HG03439 (cell line): Measurements from ENCODE around the gene AFTPH.

ENCODE experiments used
- ATAC-seq: cut with Tn5 transposase; IDR thresholded peaks from one replicate; pipeline ENCODE4 v1.9.1; 2021; ENCODE audit warnings: mild to moderate bottlenecking, moderate library complexity; ENCODE audit not compliant: unreplicated experiment

Gene AFTPH

DNA sequence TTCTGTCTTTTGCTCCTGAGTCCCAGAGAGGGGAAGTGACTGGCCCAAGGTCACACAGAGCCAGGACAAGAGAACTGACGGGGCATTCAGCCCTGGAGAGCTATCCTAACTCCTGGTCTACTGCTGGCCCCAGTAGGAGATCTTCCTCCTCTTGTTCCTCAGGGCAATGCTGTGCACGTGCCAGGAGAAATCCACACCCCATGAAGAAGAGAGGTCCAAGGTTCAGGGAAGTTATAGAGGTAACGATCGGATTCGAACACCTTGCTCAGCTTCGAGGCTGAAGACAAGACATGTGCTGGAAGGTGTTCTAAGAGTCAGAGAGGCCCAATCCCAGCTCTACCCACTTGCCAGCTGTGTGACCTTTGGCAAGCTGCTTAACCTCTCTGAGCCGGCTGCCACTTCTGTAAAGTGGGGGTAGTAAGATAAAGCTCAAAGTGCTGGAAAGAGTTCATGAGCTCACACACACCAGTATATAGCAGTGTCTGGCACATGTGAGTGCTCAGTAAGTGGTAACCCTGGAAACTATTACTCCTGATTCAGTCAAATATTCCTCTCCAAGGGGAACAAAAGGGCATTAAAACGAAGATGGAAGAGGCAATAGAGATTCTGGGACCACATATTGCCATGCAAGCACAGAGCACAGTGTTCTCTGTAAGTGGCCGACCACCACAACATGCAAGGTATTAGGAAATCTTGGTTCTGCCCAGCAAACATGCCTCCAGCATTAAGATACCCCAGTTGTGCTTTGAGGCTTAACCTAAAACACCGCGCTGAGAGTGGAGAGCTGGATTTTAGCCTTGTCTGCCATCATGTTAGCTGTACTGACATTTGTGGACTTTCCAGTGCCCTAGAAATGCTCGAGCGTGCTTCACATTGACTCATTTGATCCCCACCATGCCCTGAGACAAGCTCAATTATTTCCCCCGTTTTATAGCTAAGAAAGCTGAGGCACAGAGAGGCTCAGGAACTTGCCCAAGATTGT lies 104.0 kb downstream of the AFTPH start:
- no peak for ATAC-seq

DNA sequence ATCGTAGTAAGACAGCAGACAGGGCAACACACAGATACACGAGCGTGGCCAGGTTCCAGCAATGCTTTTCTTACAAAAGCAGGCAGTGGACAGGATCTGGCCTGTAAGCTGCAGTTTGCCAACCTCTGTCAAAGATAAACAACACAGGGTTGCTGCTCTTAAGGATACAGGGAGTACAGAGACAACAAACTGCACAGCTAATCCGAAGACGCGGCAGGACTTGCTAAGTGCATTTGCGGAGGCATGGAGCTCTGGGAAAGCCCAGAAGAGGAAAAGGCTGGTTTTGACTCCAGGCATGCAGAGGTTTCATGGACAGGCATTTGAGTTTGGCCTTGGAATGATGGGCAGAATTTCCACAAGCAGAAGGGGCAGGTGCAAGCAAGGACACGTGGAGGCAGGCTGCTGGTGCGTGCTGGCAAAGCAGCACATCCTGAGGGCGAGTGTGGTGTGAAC lies 105.2 kb downstream of the AFTPH start:
- no peak for ATAC-seq

DNA sequence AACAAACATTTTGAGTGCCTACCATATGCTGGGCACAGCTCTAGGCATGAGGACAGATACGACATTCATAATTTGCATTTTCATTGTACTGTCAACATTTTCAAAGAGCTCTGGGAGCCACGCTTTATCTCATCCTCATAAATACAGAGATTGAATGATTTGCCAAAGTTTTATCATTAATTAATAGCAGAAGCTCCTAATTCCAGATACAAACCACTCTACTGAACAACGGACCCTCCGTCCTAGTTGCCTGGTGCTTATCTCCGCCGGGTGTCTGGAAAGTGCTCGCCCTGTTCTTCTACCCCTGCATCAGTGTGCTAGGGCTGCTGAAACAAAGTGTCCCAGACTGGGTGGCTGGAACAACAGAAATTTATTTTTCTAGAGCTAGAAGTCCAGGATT lies 105.7 kb downstream of the AFTPH start:
- ATAC-seq: no peak

DNA sequence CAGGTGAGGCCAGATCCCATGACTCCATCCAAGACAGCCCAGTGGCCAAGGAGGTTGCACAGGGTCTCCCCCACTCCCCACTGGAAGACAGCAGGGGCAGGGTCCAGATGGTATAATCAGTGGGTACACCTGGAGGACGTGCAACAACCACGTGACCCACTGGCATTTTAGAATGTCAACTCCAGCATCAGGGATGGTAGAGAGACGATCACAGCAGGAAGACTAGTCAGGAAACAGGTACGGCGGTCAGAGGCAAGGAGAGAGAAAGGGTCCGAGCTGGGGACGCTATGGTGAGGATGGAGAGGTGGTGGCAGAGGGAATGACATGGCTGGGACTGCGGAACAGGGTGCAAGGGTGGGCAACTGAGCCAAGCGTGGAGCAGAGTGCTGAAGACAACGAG lies 106.6 kb downstream of the AFTPH start:
- ATAC-seq: no peak

DNA sequence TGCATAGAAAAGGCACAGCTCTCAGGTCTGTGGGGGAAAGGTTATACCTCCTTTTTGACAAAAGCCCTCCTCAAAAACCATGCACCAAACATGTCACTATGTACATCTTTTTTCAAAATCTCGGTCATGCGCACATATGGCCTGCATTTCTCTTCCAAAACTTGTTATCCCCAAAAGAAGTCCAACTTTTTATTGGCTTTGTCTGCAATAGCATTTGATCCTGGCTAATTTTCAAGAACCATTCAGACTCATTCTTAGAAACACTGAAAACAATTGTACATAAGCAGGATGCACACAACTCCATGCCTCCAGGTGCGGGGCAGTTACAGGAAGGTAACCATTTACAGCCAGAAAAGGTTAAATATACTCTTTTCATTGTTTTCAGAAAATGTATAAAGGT lies 107.6 kb downstream of the AFTPH start:
- no peak for ATAC-seq

DNA sequence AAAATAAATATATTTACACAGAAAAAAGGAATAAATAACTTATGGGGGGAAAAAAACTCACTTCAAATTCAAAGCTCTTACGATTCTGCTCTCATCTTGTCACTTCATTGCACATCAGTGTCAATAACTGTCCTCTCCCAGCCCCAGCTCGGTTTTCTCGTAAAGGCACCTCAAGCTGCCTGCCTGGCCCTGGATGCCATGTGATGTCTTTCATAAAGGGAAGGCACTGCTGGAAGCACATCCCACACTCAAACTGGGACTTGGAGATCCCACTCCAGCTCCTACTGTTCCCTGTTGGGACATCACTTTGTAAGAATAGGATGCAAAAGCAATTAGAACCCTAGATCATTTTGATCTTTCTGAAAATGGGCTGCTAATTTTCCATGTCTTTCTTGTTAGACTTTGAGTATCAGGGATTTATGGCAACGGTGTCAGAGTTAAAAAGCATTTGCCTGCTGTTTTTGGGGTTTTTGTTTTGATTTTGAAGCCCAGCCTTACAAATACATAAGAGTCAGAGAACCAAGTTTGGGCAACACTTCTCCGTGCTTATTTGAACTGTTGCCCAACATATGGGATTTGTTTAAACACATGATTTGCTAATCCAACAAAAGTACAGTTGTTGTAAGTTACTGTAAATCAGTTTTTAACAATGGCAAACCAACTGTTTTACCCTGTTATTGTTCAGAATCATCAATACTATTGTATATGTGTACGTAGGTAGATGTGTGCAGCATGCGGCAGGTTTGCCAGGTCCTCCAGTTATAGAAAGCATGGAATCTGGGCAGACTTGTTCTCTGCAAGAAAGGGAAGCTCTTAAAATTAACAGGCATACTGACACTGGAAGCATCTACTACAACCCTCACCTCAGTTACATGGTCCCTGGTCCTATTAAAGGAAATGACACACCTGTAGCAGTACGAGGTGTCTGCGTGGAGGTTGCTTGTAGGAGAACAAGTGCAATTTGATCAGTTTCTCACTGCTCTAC lies 109.0 kb downstream of the AFTPH start:
- no peak for ATAC-seq

DNA sequence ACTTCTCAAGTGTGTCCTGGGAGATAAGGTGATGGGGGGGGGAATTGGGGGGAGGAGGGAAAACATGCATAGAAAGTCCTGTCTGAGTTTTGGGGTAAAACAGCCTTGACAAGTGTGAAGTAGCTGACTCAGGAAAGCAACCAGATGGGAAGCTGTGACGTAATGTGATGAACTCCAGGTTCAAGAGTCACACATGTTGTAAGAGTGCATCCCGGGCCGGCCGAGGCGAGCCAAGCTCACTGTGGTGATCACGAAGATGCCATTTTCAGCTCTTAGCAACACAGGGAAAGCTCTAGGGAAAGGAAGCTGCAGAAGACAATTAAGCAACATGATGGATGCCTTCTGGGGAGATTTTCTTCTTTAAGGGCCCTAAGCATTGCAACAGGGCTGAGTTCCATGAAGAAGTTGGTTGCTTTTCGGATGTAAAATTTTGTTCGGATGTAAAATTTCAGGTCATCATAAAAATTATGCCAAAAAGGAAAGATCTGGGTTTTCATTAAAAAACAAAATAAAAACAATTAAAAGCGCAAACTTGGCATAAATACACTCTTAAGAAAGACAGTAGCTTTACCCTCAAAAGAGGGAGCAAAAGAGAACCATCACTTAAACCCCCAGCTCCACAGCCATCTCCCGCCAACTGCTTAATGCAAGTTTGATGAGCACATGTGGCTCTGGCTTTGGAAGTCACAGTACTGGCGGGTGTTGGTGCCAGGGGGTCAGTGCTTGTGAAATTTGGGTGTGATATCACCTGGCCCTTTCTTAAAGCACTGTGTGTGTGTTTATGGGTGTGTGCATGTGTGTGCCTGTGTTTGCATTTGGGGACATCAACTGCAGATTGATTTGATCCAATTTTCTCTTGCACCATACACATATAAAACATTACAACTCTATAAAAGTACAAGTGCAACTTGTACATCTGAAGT lies 110.5 kb downstream of the AFTPH start:
- ATAC-seq: no peak

DNA sequence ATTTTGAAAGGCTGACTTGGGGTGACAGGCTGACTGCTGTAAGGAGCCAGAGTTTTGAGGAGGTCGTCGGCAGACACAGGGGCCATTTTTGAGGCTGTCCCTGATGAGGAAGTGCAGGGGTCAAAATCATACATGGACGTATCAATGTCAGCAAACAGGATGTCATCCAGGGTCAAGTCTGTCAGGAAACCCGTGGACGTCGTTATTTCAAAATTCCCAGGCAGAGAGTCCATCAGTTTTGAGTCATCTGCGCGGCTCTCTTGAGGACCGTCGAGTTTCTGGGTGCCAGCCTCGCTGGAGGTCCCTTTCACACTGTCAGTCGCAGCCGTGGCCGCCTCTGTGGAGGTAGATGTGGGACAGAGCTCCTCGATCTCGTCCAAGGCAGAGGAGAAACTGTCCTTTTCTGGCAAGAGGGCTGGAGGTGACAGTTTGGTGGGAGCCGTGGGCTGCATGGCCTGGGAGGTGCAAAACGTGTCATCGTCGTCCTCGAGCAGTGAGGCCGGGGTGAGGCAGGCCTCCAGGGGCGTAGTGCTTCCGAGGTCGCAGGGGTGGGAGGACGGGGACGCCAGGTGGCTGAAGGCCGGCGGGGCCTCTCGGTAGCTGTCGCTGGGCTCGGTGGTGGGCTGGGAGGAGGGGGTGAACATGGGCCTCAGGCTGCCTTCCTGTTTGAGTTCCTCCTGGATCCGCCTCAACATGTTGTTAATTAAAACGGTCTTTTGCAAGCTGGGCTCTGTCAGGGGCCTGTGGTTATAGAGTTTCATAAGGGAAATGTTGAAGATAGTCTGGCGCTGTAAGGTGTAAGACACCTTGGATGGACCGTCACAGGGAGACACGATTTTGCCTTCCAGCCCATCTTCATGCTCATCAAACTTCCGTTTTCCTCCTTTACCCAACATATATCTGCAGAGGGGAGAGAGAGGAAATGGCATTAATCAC lies 112.1 kb downstream of the AFTPH start:
- ATAC-seq: peak; percentile 39

DNA sequence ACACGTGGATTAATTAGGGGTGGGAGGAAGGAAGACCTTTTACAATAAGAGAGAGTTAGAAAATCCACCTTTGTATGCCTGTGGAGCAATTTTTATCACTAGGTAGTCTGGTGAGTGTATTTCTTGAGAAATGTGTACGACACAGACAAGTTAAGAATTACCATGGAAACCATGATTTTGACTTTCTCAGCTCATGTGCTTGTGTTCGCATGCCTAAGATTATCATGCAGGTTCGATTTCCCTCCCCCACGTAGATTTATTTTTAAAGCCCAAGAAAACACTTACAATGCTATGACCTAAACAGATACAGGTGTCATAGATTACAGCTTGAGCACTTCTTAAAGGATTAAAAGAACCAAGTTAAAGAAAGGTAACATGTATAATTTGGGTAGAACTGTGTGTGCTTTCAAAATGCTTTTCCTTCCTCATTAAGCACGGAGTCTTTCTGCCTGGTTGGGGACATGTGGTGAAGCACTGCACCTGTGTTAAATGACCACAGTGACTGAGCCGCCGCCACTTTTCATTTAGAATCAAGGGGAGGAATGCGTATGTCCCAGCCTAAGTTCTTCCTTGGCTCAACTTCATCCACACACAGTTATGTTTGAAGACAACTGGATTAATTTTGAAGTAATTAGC lies 113.0 kb downstream of the AFTPH start:
- ATAC-seq: peak; percentile 47

DNA sequence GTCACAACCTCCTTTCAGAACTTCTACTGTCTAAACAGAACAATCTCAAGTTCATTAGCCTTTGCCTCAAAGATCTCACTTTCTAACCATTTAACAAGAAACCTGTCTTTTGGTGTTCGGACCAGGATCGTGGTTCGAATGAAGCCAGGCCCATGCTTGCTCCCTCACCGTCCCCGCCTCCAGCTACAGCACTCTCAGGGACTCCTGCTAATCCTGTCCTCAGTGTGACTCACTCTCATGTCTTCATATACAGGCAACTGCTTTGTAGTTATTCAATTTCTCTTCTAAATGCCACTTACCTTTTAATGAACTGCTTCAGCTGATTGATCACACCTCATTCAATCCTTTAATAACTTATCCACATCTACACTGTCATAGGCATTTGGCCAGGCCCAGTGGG lies 113.8 kb downstream of the AFTPH start:
- no peak for ATAC-seq

DNA sequence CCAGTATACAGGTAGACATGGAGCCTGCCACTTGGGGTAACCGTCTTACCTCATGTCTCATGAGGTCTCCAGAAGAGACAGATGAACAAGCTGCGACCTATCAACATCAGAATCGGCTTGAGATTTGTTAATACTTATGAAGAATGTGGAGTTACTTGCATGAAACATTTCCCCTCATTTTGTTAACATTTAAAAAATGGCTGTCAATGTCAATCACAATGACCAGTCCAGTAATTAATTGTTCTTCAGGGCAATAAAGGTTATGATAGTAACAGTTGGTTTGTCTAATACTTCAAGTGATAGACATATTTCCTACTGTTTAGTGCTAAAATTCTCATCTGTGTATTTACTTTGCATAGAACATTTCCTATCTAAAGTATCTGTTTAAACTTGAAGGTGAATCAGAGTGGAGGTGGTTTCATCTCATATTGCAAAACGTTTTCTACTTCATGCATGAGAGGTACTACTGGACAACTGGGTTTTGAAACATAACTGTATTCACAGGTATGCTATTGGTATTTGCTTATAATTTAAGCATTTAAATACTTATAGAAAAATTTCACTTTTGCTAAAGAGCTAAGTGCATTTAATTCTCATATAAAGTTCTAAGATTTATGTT lies 114.5 kb downstream of the AFTPH start:
- no peak for ATAC-seq

DNA sequence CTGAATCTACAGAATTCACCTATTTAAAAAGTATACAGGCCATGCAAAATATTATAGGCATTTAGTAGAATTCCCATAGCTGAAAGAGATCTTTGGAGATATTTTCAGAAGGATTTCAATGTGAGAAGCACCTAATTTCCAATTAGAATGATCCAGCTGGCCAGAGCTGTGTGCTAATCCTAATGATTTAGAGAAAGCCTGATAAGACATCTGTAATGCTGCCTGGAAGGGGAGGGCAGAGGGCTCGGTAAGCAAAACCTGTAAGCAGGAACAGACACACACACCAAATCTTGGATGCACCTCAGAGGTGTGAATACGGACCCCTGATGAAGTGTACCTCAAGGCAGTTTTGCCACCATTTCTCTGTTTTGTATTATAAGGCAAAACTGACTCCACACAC lies 115.6 kb downstream of the AFTPH start:
- ATAC-seq: no peak

DNA sequence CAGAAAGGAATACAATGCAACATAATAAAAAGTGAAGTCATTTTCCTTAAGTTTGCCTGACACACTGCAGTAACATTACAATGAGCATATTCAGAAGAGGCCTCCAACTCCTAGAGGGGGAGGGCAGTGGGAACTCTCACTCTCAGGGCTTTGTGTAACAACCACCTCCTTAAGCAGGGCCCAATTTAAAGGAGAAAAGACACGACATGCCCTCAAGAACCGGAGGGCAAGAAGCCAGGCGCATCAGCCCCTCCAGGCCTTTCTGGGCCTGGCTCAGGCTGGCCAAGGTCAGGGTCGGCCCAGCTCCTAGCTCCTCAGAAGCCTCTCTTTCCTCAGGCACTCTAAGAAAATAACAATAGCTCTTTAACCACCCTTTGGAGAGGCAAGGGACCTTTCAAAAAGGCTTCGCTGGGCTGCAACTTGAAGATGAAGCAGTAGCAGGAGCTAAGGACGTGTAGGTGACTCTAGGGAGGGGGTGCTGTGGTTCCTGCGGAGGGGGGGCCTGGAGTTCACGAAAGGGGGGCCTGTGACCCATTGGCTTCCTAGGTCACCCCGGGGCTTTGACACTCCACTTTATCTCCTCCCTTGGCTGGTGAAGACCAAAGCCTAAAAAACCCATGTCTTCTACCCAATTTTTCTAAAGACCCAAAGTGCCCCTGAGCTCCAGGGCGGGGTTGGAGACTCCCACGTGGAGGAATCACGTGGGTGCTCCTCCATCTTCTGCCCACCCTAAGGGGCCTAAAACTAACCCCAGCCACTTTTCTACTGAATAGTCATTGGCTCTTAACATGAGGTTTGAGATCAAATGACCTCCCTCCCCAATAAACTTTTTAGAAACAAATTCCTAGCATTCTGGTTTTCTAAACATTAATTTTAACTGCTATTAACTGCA lies 116.3 kb downstream of the AFTPH start:
- ATAC-seq: no peak

DNA sequence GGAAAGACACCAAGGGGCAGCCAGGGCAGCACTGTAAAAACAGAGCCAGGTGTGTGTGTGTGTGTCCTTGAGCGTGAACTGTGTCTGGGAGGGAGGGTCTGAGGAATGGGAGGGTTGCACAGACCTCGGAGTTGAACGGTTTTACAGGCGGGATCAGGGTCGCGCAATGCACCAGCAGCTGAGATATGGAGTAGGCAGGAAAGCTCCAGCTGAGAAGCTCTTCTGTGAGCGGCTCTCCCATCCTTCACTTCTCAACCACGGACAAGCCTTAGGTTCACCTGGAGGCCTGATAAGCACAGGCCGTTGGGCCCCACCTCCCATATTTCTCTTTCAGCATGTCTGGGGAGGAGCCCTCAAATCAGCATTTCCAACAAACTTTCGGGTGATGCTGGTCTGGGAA lies 117.5 kb downstream of the AFTPH start:
- ATAC-seq: no peak
